ENCODE data around the gene RHBDL2.
"Not testable (repeated sequence)": the region's sequence is repeated elsewhere in the genome, so short reads cannot be mapped to it uniquely, and the experiment has no call there.

The RHBDL2 gene

DNA sequence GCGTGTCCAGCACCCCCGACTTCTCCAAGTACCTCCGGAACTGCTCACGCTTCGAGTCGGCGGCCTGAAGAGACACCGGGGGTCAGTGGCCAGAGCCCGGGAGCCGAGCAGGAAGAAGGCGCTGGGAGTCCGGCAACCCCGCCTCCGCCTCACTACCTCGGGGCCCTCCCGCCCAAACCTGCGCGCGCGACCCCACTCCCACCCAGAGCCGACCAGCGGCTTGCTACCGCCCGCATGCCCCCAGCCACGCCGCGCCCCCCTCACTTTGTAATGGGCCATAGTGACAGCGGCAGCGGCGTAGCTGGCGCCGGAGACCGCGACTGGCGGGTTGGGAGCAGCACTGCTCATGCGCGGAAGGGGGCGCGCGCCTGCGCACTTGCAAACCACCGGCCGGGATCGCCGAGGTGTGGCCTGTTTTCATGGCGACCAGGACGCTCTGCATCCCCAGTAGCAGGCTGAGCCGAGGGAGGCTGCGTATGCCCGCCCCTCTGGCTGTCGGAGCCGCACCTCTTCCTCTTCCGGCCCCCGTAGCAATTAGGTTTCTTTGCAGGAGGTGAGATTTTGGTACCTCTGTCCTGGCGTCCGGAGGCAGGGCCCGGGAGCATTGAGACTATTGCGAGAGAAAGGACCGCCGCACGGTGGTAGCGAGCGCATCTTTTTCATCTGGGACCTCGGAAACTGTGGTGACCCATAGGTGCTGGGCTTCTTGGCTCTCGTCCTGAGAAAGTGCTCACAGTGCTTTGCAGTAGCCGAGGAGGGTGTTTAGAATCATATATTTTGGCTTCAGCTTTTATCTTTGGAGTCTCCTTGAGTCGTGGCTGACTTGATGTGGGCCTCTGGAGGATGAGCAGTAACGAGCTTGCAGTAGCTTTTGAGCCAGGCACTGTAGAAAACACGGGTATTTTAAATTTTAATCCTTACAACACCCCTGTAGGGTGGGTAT, 68.3 kb downstream of the RHBDL2 start, which contains the start of gene MYCBP:
Gene MYCBP (minus strand): TSS at position 322 of the 943 bp plus-strand sequence. CDS start 43 bp downstream, at position 279.
- DNase-seq = peak; percentile 94 to 96

- DNase-seq = peak in 1 of 2 experiments; percentile 8
These were observed 69.1 kb downstream of the RHBDL2 start for GRCh38 chr1:38872401-38873026.

GRCh38 chr1:38870996-38871395, 70.6 kb downstream of the RHBDL2 start:
- DNase-seq = no peak

DNA sequence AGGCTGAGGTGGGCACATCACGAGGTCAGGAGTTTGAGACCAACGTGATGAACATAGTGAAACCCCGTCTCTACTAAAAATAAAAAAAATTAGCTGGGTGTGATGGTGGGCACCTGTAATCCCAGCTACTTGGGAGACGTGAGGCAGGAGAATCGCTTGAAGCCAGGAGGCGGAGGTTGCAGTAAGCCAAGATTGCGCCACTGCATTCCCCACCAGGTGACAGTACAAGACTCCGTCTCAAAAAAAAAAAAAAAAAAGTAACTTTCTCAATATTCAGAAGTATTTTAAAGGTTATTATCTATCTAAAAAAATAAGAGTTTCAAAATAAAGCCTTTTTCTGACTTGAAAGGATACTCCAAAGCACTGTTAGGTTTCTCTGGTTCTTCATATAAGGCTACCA, 74.4 kb downstream of the RHBDL2 start:
- no peak for DNase-seq

DNA sequence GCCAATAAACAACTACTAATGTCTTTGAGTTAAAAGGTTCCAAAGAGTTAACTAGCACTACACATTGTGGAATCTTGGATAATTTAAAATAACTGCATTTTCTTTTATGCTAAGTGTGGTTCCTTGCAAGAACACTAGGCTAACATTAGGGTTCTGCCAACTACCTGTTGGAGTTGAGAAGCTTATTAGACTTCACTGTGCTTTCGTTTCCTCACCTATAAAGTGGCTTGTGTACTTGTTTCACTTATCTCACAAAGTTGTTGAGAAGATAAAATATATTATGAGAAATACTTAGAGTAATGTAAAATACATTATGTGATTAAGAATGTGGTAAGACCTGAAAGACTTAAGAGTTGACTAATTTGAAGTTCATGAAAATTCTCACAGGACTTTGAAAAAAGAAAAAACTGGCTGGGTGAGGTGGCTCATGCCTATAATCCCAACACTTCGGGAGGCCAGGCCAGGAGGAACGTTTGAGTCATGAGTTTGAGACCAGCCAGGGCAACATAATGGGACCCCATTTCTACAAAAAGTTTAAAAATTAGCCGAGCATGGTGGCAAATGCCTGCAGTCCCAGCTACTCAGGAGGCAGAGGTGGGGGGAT, 76.4 kb downstream of the RHBDL2 start:
- no peak for DNase-seq

GRCh38 chr1:38860454-38860795, 81.2 kb downstream of the RHBDL2 start:
- no peak for DNase-seq

GRCh38 chr1:38859561-38860453, 81.8 kb downstream of the RHBDL2 start, which contains the start of gene RRAGC:
Gene RRAGC, minus strand, starts transcription at chr1:38859772. Its CDS starts 126 bp downstream, at chr1:38859646.
- DNase-seq = peak; percentile 98

- DNase-seq = peak; percentile 37 to 38
These were observed 82.6 kb downstream of the RHBDL2 start for GRCh38 chr1:38858833-38859560.

DNA sequence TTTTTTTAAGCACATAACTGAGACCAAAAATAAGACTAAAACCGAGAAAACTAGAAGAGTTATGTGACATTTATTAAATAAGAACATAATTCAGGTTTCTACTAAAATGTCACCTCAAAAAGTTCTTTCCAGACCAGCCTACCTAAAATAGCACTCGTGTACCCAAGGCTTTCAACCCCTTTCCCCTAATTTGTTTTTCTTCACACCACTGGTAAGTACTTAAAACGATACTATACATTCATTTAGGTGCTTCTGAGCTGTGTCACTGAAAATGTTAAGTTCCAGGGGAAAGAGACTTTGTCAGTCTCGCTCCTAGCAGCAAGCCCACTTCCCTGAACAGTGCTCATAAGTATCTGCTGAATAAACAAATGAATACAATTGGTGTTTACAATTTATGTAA, 88.8 kb downstream of the RHBDL2 start:
- DNase-seq = no peak

- DNase-seq = no peak
These were observed 93.6 kb downstream of the RHBDL2 start for GRCh38 chr1:38848071-38848470.

DNA sequence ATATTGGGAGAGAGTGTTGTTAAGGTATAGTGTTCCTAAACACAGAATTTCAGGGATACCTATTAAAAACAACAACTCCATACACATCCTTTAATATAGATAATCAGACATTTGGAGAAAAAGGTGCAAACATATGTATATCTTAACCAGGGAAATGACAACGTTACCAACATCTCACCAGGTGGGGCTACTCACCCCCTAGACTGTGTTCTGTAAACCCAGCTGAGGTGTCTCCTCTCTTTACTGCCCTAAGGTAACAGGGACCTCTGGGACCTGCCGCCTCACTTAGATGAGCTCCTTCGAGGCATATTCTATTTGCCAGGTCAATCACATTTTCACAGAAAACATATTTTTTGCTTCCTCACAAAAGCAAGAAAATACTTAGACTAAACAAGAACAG, 95.4 kb downstream of the RHBDL2 start:
- no peak for DNase-seq

- not testable (repeated sequence) for DNase-seq
These were observed 96.5 kb downstream of the RHBDL2 start for GRCh38 chr1:38845088-38845487.

- no peak for DNase-seq
These were observed 101.3 kb downstream of the RHBDL2 start for GRCh38 chr1:38840281-38840680.

GRCh38 chr1:38839363-38839762, 102.3 kb downstream of the RHBDL2 start:
- no peak for DNase-seq

GRCh38 chr1:38836316-38836715, 105.3 kb downstream of the RHBDL2 start:
- DNase-seq = not testable (repeated sequence)

Measured in stimulated activated CD4-positive, alpha-beta T cell treated with anti-CD3 and anti-CD28 coated beads, Interleukin-4, amount 100 ng/mL, for 4 hours (primary cell).